NT2/D1 (cell line): ENCODE data around the gene METTL14.

Experiments used
- DNase-seq: peaks from one replicate; pipeline ENCODE4 v3.0.0-alpha.2; 2011; ENCODE audit warnings: low read depth, low spot score
- H3K27me3 ChIP-seq: 2 replicates; pipeline ENCODE4 v1.6.0; 2011; ENCODE audit warnings: mild to moderate bottlenecking; ENCODE audit not compliant: insufficient read length, insufficient read depth
- H3K36me3 ChIP-seq: 2 replicates; pipeline ENCODE4 v1.6.1; 2011; ENCODE audit warnings: mild to moderate bottlenecking, low read length, mixed read lengths; ENCODE audit not compliant: insufficient read depth, insufficient read length
- H3K4me1 ChIP-seq: 2 replicates; pipeline ENCODE4 v1.5.1; 2011; ENCODE audit not compliant: insufficient read depth, insufficient read length
- H3K4me3 ChIP-seq: 2 replicates; pipeline ENCODE4 v1.5.1; 2011; ENCODE audit warnings: low read depth; ENCODE audit not compliant: insufficient read length
- H3K9ac ChIP-seq: 2 replicates; pipeline ENCODE4 v1.6.0; 2011; ENCODE audit warnings: low read depth; ENCODE audit not compliant: insufficient read length
- H3K9me3 ChIP-seq: 2 replicates; pipeline ENCODE4 v1.5.1; 2011; ENCODE audit warnings: mild to moderate bottlenecking, low read length; ENCODE audit not compliant: insufficient read depth
- SUZ12 ChIP-seq: IDR thresholded peaks from 2 replicates; pipeline ENCODE4 v1.6.1; 2011; ENCODE audit not compliant: insufficient read length, insufficient read depth; ENCODE audit errors: extremely low read depth
- YY1 ChIP-seq: IDR thresholded peaks from 2 replicates; pipeline ENCODE4 v1.6.1; 2011; ENCODE audit not compliant: insufficient read length, insufficient read depth
- ZNF274 ChIP-seq: IDR thresholded peaks from 2 replicates; pipeline ENCODE4 v1.6.1; 2011; ENCODE audit warnings: mild to moderate bottlenecking, low read depth, low read length

Gene METTL14

DNA sequence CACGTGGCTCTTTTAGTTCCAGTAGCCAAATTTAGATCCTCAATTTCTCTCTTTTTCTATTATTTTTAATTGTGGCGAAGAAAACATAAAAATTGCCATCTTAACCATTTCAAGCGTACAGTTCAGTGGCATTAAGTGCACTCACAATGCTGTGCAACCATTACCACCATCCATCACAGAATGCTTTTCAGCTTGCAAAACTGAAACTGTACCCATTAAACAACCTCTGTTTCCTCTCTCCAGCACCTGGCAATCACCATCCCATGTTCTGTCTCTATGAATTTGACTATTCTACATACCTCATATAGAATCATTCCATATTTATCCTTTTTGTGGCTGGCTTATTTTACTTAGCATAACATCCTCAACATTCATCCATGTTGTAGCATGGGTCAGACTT is 74.9 kb downstream of the METTL14 start:
- Histone ChIP-seq H3K27me3 (no peaks in the 10 kb centered on the region), H3K4me1 (no peaks in the 10 kb centered on the region), H3K36me3 (peaks cover 52% of the 10 kb centered on the region), H3K9ac (no peak overlapping the region), H3K9me3 (no peaks in the 10 kb centered on the region), H3K4me3 (no peak overlapping the region)
- TF ChIP-seq YY1 (no peak), ZNF274 (no peak), SUZ12 (no peak)
- DNase-seq, result no peak

DNA sequence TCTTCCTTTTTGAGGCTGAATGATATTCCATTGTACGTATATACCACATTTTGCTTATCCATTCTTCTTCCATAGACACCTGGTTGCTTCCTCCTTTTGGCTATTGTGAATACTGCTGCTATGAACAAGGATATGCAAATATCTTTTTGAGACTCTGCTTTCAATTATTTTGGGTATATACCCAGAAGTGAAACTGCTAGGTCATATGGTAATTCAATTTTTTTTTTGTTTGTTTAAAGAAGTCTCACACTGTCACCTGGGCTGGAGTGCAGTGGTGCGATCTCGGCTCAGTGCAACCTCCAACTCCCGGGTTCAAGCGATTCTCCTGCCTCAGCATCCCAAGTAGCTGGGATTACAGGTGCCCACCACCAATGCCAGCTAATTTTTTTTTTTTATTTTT is 75.3 kb downstream of the METTL14 start:
- Histone ChIP-seq H3K36me3 (peaks cover 56% of the 10 kb centered on the region), H3K9me3 (no peaks in the 10 kb centered on the region), H3K9ac (no peak overlapping the region), H3K27me3 (no peaks in the 10 kb centered on the region), H3K4me1 (no peaks in the 10 kb centered on the region), H3K4me3 (no peak overlapping the region)
- no peak for DNase-seq
- TF ChIP-seq YY1, result no peak

DNA sequence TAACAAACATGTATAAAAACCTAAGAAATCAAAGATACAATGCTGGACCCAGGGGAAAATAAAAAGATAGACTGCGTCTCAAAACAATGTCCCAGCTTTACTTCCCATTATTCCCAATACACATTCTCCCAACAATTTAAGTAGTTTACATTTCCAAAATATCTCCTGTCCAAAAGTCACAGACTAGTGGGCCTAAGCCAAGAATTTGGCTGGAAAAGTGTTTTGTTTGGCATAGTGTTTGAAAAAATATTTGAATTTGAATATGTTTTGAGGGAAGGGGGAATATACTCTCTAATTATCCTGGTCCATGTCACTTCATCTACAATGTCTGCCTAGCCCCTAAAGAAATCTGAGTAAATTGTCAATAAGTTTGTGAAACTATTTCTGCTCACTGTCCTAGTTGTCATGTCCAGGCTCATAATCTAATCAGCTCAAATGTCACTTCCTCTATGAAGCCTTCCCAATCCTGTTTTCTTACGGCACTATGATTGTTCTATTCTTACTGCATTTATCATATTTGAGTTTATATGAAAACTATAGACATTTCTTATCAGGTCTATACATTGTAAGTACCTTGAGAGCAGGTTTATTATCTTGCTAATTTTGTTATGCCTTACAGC is 76.3 kb downstream of the METTL14 start:
- DNase-seq, result no peak
- Histone ChIP-seq H3K27me3 (no peaks in the 10 kb centered on the region), H3K4me3 (no peak overlapping the region), H3K4me1 (no peaks in the 10 kb centered on the region), H3K9ac (no peak overlapping the region), H3K9me3 (no peaks in the 10 kb centered on the region), H3K36me3 (peaks cover 58% of the 10 kb centered on the region)
- TF ChIP-seq SUZ12 (no peak), YY1 (no peak), ZNF274 (no peak)

DNA sequence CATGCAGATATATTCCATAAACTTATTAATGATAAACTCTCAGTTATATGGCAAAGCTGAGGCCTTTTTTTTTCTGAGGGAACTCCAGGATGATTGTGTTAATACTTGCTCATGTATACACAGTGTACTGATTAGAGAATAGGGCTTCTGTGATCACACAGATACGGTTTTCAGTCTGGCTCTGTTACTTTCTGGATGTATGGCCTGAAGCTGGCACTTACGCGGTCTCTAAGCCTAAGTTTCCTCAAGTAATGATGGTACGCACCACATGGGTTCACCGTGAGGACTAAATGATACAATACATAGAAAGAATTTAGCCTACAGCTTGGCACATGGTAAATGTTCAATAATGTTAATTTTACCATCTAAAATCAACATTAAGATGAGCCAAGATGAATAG is 77.0 kb downstream of the METTL14 start:
- H3K4me3 ChIP-seq, result no peak overlapping the region
- H3K4me1 ChIP-seq, result no peaks in the 10 kb centered on the region
- H3K9ac ChIP-seq, result no peak overlapping the region
- H3K36me3 ChIP-seq, result peaks cover 58% of the 10 kb centered on the region
- no peaks in the 10 kb centered on the region for H3K27me3 ChIP-seq
- no peaks in the 10 kb centered on the region for H3K9me3 ChIP-seq
- DNase-seq, result no peak
- no peak for TF ChIP-seq YY1

DNA sequence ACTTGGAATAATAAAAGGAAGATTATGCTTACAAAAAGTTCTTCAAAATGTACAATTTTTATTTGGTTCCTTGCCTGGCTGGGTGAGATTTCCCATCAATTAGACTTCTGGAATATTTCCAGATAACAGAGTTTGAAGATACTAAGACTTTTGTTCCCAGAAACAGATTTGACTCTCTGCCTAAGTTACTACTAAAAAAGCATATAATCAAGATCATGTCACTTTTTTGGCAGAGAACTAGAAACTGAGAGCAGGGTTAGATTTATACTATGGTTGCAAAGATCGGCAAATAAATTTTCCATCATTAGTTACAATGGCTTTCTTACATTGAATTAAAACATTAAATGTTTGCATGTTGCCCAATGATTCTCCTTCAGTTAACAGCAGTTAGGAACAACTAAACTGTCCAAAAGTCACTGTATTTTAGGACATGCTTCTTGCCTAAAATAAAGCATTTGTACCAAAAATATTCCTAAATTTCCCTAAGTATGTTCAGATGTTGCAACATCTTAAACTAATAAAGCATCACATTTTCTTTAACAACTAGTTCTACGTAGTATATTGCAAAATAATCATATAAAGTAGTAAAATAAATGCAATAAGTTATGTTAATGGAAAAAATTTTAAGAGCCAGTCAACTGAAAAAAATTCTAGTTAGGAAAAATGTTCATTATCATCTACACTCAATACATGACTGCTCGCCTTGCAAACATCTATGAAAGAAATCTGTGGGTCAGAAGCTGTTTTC is 77.7 kb downstream of the METTL14 start:
- H3K4me1 ChIP-seq, result no peaks in the 10 kb centered on the region

More for the DNA sequence above, 77.7 kb downstream of the METTL14 start:
- DNase-seq, result no peak
- Histone ChIP-seq H3K27me3 (no peaks in the 10 kb centered on the region), H3K9me3 (no peaks in the 10 kb centered on the region), H3K9ac (no peak overlapping the region), H3K4me3 (no peak overlapping the region), H3K36me3 (peaks cover 60% of the 10 kb centered on the region)
- TF ChIP-seq YY1 (no peak), ZNF274 (no peak)
